ENCODE results near the gene TSPAN18.

The TSPAN18 gene

DNA sequence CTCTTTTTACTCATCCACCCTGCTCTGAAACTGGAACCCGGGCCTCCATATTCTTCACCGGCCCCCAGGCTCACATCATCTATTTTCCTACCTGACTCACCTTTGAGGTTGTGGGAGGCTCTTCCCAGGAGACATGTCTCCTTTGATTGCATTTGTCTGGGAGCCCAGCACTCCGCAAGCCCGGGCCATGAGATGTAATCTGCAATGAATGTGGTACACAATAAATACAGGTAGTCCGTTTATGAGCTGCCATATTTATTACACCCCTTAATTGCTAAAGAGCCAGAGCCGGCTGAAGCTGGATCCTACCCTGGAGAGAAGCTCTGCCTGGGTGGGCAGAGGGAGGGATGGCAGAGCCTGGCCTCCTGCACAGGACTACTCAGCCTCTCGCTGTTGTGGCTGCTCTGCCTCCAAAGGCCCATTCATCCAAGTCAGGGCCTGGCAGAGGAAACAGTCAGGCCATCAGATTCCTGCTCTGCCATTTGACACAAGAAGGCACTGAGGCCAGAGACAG lies 174.4 kb downstream of the TSPAN18 start:
- DNase-seq, result no peak

DNA sequence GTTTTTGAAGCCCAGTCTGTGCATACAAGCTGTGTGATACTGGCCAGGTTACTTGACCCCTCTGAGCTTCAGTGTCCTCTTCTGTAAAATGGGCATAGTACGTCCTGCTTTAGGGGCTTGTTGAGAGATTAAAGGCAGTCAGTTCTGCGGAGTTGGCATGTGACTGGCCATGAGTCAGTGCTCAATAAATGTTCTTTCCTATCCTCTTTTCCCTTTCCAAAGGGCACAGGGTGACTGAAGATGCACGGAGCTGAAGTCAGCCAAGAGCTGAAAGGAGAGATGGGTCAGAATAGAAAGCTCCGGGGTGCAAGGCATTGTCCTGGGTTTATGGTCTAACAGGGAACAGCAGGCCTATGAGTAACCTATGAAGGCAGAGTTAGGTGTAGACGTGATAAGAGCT lies 175.0 kb downstream of the TSPAN18 start:
- no peak for DNase-seq

DNA sequence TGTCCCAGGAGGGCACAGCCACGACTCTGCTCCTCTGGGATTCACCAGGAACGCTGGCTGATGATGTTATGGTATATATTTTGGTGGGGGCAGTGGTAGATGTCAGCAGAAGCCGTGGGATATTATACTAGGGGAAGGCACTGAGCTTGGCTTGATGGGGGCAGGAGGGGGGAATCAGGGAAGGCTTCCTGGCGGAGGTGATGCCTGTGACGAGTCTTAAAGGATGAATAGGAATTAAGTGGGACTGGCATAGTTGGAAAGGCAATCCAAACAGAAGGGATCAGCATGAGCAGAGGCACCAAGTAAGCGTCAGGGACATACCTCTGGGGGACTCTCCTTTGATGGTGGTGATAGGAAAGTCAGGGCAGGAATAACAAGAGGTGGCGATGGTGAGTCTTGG lies 176.3 kb downstream of the TSPAN18 start:
- DNase-seq, result no peak

DNA sequence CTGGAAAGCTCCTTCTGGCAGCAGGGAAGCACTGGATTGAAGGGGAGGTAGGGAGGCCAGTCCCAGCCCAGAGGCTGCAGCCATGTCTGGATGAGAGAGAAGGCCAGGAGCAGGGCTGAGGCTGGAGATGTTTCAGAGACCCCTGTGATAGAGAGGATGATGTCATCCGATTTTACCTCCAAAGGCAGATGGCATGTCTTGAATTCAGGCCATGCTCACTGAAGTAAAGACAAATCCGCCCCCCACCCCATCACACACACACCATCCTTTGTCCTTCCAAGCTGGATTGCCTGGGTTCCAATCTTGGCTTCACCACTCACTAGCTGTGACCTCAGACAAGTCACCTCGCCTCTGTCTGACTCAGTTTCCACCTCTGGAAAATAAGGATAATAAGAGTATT lies 176.8 kb downstream of the TSPAN18 start:
- no peak for DNase-seq

DNA sequence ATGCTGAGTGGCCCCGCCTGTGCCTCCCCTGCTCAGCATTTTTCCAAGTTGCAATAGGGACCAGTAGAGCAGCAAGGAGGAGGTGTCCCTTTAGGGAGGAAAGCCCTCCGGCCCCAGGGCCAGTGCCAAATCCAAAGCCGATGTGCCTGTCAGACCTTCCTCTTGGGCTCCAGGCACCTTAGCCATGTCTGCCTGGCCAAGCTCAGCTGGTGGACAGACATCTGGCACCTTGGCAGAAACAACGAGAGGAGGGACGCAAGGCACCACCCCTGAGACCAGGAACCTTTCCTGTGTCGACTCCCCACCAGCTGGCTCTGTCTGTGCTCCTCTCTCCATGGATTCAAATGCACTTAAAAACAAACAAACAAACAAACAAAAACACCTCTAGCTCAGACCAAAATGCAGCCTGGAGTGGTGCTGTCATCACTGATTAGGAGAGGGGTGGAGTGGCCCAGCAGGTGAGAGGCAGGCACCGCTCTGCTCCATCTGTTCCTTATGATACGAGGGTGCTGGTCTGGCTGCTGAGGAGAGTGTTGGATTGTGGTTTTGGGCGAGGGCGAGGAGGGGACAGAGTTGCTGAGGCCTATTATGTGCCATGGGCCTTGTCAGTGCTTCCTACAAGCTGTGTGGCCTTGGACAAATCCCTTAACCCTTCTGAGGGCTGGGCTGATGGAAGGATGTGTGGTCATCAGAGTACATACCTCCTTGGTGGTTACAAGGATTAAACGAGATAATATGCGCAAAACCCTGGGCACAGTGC lies 177.7 kb downstream of the TSPAN18 start:
- no peak for DNase-seq

DNA sequence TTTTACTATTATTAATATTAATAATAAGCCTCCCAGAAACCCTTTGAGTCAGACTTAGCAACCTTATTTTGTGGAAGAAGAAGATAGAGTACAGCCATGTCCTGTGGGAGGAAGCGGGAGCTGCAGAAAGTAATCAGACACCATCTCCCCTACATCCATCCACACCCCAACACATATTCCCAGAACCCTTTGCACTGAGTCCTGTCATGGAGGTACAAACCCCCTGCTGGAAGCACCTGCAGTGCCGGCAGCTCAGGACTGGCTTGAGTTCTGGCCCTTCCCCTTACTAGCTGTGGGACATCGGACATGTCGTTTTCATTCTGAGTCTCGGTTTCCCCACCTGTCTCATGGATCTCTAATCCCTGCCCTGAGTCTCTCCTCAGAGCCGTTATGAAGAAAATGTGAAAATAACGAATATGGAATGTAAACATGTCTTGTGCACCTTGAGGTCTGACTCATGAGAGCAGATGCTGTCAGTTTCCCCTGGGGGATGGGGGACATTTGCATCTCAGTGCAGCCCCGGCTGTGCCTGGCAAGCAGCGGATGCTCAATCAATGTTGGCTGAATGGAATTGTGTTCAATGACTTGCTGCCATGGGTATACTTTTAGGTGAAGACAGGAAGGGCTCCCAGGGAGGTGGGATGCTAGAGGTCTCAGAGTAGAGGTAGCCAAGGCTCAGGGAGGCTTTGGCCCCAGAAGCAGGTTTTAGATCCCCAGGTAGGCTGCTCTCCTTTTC lies 178.5 kb downstream of the TSPAN18 start:
- no peak for DNase-seq

DNA sequence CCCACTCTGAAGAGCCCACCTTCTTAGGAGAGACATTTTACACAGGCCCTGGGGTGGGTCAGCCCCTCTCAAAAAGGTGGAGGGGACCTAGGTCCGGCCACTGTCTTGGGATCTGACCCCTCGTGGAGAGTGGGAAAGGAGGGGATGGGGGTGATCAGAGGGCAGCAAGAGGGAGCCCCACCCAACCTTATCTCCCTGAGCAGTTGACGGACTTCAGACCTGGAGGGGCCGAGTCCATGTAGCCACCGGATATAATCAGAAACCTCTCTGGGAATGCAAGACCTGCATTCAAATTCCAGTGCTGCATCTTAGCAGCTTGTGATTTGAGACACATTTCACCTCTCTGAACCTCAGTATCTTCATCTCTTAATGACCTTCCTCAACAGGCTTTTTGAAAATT lies 179.9 kb downstream of the TSPAN18 start:
- no peak for DNase-seq

DNA sequence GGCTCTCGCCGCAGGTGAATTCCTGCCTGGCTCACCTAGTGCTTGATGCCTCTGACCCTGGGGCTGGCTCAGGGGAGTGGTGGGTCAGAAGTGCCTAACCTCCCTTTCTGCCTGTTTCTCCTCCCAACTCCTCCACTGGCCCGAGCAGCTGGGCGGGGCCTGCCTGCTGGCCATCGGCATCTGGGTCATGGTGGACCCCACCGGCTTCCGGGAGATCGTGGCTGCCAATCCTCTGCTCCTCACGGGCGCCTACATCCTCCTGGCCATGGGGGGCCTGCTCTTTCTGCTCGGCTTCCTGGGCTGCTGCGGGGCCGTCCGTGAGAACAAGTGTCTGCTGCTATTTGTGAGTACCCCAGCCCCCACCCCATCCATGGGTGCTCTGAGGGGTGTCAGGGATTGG lies 182.8 kb downstream of the TSPAN18 start:
- DNase-seq, result no peak

DNA sequence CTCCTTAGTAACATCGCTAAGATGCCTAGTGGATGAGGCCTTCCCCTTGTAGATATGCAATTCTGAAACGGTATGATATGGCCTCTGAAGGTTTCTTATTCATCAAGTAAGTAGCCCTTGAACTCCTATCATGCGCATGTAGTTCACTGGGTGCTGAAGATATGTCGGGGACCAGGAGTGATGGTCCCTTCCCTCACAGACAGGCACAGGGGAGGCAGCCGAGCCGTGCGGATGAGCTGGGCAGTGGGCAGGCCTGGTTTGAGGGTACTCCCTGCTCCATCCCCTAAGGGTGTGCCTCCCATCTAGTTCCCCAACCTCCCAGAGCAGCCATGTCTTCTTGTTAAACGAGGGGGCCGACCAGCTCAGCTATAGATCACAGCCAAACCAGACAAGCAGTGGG lies 183.8 kb downstream of the TSPAN18 start:
- no peak for DNase-seq

DNA sequence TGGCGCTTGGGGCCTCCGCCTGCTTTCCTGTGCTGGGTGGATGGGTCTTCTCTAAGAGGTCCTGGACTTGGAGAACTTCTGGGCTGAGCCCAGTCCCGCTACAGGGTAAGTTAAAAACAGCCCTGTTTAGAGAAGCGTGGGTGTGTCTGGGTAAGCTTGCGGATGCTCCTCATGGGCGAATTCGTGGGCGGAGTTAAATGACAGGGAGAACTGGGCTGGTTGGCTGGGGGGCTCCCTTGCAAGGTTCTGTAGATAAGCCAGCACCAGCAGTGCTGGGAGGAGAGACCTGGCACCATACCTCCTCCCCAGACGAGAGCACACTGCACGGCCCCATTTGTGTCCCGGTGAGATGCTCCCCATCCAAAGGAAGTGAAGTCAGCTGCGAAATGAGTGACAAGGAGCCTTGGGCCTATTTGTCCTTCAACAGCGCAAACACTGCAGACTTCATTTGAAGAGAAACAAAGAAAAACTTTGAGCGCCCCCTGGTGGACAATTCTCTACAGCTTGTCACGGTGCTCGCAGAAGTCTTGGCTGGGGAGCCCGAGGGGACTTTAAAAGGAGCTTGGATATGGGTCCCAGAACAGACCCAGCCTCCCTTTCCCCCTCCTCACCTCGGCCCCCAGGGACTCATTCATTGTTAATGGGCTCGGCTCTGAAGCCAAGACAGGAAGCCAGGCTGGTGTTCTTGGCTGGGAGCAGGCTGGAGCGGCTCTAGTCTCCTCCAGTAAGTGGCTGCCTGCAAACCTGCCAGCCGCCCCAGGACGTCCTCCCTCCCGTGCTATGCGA lies 184.5 kb downstream of the TSPAN18 start:
- peak; percentile 73 for DNase-seq

DNA sequence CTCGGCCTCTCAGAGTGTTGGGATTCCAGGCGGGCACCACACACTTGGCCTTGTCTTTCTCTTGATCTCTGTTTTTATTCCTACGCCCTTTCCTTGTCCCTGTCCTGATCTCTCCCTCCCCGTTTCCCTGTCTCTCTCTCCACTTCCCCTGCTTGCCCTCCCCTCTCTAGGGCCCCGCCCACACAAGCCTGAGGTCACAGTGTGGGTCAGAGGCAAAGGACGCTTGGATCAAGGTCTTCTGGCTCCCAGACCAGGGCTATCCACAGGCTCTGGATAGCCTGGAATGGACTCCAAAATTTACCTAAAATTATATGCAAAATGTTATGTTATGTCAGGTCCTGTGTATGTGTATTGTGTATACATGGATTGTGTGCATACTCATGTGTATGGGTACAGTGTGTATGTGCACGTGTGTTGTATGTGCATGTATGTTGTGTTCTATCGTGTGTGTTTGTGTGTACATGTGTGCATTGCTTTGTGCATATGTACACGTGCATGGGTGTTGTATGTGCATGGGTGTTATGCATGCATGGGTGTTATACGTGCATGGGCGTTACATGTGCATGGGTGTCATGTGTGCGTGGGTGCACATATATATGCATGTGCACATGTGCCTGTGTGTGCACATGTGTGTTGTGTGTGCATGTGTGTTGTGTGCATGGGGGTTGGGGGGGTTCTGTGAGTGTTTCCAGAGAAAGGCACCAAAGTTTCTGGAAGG lies 185.7 kb downstream of the TSPAN18 start:
- no peak for DNase-seq

DNA sequence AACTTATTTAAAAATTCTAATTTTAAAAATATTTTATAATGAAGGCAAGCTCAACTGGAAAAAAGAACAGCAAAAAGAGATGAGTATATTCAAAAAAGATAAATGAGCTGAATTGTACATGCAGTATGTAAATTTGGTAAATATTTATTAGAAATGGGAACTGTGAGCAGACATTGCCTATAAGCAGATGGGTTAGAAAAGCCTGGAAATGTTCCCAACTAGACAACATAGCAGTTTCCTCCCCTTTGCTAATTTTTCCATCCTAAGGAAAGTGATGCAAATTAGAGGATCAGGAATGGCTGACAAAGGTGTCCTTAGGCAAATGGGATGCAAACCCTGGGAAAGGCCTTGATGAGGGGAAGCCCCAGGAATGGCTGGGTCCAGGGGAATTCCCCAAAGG lies 186.7 kb downstream of the TSPAN18 start:
- no peak for DNase-seq

DNA sequence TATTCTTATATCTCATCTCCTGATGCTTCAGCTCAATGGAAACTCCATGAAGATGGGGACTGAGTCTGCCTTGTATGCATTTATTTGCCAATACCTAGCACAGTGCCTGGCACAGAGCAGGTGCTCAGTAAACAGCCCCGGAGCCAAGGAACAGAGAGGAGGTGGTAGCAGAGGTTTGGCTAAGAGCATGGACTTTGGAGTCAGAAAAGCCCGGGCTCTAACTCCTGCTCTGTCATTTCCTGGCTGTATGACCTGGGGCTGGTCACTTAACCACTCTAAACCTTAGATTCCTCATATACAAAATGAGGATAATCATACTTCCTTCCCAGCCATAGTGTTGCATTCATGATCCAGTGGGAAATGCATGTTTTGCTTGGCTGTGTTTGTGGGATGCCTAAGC lies 187.3 kb downstream of the TSPAN18 start:
- DNase-seq, result no peak

DNA sequence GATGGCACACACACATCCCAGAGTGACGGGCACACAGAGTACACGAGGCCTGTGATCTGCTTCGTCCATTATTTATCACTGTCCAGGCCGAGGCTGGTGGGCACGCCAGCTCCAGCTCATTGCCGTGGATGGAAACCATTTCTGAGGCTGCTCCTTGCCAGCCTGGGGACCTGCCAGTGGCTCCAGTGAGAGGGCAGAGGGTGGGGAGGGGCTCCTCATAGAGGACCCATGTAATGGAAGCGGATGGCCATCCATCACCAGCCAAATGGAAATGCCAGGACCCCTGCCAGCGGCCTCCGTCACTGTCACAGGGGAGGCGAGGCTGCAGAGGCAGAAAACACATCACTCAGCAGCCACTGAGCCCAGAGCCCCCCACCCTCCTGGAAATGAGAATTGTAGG lies 188.2 kb downstream of the TSPAN18 start:
- DNase-seq, result no peak

DNA sequence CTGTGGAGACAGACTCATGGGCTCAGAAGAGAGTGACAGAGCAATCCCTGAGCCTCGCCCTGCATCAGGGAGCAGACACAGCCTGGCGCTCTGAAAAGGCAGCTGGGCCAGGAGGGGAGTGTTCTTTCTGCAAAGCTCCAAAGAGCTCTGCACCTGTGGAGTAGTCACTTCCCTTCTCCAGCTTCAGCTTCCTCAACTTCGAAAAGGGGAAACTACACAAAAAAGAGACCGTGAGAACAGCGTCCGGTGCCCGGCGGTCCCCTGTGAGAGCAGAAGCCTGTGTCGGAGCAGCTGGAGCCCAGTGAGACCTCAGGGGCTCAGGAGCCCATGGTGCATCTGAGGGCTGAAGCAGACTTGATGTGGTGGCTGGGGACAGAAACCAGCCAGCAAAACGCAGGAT lies 188.9 kb downstream of the TSPAN18 start:
- DNase-seq, result no peak

DNA sequence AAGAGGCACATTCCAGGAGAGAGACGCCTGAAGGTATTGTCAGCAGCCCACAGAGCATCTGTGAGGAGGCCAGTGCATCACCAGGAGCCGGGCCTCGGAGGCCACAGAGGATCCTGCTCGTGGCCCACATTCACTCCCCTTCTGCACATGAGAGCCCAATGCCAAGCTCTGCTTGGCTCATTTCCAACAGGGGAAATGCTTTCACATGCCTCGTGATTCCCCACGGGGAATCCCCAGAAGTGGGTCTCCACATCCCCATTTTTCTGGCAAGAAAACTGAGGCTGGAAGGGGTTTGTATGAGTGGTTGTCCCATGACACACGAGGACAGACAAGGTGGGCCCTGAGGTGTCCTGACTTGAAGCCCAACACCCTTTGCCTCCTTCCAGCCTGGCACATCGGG lies 189.6 kb downstream of the TSPAN18 start:
- no peak for DNase-seq

DNA sequence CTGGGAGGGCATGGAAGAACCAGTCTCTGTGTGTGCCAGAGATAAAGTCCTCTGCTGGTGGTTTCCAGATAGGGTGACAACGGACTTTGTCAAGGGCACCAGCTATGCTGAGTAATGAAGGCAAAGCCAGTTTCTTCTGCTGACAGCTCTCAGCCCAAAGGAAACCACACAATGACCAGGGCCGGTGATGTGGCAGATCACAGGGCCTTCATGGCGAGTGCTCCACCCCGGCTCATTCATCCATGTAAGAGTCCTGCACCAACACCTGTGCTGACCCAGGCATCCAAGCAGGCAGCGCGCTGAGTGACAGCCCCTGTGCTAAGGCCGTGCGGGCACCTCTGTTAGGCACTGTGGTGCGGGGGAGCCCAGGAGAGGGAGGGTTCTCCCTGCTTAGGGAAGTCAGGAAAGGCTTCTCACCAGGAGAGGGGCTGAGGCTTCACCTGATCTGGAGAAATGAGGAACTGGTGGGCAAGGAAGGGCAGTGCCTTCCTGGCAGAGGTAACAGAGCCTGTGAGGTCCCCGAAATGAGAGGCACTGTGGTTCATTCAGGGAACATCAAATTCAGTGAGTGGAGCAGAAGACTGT lies 190.1 kb downstream of the TSPAN18 start:
- DNase-seq, result no peak

DNA sequence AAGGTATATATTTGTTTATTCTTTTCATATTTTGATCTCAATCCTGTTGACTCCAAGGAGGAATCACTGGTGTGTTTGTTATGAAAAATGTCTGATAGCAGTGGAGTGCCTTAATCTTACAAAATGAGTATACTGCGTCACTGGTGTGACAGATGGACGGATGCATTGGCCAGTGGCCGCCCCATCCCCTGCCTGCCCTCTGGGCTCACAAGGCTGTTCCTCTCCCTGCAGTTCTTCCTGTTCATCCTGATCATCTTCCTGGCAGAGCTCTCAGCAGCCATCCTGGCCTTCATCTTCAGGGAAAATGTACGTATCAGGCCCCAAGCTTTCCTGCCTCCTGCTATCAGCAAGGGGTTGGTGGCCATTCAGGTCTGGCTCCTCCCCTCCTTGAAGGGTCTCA lies 191.0 kb downstream of the TSPAN18 start:
- DNase-seq, result no peak

DNA sequence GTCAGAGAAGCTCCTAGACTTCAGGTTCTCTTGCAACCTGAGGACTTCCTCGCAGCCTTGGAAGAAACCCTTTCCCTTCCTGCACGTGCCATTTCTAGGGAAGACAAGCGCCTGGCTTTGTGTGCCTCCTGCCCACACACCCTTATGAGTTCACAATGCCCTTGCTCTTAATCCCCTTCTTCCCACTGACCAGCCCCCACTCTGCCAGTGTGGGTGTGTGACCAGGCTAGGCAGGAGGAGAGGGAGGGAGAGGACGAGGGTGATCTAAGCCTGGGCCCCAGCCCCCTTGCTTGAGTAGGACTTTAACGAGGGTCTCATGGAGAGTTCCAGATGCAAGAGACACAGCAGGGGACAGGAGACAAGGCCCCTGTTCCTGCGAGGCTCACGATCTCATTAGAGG lies 193.7 kb downstream of the TSPAN18 start:
- no peak for DNase-seq

DNA sequence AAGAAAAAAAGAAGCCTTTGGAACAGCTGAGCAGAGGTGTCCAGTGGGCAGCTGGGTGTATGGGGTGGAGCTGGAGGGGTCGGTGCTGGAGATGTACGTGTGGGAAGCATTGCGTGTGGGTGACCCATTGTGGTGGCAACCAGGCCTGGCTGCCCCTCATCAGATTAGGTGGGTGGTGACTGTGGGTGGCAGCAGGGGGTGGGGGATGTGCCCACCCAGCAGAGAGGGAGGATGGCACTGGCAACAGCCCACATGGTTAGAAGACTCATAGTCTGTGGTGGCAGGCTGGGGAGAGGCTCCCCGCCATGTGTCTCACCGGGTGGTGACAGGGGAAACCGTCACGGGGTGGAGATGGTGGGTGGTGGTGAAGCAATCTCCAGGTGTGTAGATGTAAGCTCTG lies 196.4 kb downstream of the TSPAN18 start:
- DNase-seq, result no peak

DNA sequence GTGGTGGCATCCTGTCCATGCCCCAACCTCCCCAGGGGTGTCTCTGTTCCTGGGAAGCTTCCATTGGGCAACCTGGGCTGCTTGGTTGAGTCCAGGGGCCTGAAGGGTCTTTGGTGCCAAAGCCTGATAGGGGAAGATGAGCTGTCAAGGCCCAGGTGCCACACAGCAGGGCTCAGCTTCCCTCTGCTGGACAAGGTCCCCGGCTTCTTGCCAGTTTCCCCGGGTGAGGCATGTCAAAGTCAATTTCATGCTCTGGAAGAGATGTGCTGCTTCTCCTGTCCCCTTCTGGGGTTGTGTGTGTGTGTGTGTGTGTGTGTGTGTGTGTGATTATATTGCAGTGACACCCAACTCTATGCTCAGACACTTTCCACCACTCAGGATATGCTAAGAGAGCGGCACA lies 197.0 kb downstream of the TSPAN18 start:
- DNase-seq, result no peak

DNA sequence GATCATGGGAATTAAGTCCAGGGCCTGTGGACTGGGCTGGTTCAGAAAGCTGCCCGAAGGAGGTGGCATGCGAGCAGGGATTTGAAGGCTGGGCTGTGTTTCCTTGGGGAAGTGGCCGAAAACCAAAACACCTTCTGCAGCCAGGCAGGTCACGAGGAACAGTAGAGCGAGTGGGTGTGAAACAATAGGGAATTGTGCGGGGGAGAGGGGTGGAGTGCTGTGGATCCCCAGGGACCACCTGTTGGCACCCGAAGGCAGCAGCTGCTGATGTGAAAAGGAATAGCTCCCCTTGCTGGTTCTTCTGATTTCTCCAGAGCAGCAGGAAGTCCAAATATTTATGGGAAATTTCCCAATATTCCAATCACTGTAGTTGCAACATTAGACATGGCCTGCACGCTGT lies 199.3 kb downstream of the TSPAN18 start:
- no peak for DNase-seq
